Effector memory CD4-positive, alpha-beta T cell (primary cell): ENCODE results near the gene SERTAD3.
"Not testable (repeated sequence)": the region's sequence is repeated elsewhere in the genome, so short reads cannot be mapped to it uniquely, and the experiment has no call there.

Source experiments
- DNase-seq, 3 donors: peaks; one replicate each; pipeline ENCODE4 v3.0.0-alpha.2; 2020
- H3K27ac ChIP-seq: 2 replicates; pipeline ENCODE4 v1.7.0; 2013; ENCODE audit warnings: mild to moderate bottlenecking, low read length, moderate library complexity; ENCODE audit not compliant: insufficient read depth, poor library complexity, severe bottlenecking
- H3K27me3 ChIP-seq: replicated peaks from 2 replicates; pipeline ENCODE4 v1.7.0; 2013; ENCODE audit warnings: mild to moderate bottlenecking, low read length; ENCODE audit not compliant: insufficient read depth, control insufficient read depth, poor library complexity, severe bottlenecking
- H3K36me3 ChIP-seq: 2 replicates; pipeline ENCODE4 v1.7.0; 2013; ENCODE audit warnings: mild to moderate bottlenecking, low read length, moderate library complexity; ENCODE audit not compliant: control insufficient read depth, insufficient read depth
- H3K4me1 ChIP-seq: 2 replicates; pipeline ENCODE4 v1.7.0; 2013; ENCODE audit warnings: low read length, mild to moderate bottlenecking; ENCODE audit not compliant: control insufficient read depth, insufficient read depth, poor library complexity, severe bottlenecking
- H3K4me3 ChIP-seq: 2 replicates; pipeline ENCODE4 v1.7.0; 2013; ENCODE audit warnings: low read length, low read depth, mild to moderate bottlenecking; ENCODE audit not compliant: insufficient read depth, poor library complexity, severe bottlenecking
- H3K9me3 ChIP-seq: 2 replicates; pipeline ENCODE4 v1.7.0; 2013; ENCODE audit warnings: mild to moderate bottlenecking, low read length, moderate library complexity; ENCODE audit not compliant: control insufficient read depth
- total RNA-seq, 3 donors: gene quantifications; one replicate each; lab custom pipeline; 2026; lab: John Stamatoyannopoulos, UW

Gene SERTAD3, protein sequence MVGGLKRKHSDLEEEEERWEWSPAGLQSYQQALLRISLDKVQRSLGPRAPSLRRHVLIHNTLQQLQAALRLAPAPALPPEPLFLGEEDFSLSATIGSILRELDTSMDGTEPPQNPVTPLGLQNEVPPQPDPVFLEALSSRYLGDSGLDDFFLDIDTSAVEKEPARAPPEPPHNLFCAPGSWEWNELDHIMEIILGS
- total RNA-seq: 22.3 to 26.5 (median 24.2) reads per million in 3 donors

DNA sequence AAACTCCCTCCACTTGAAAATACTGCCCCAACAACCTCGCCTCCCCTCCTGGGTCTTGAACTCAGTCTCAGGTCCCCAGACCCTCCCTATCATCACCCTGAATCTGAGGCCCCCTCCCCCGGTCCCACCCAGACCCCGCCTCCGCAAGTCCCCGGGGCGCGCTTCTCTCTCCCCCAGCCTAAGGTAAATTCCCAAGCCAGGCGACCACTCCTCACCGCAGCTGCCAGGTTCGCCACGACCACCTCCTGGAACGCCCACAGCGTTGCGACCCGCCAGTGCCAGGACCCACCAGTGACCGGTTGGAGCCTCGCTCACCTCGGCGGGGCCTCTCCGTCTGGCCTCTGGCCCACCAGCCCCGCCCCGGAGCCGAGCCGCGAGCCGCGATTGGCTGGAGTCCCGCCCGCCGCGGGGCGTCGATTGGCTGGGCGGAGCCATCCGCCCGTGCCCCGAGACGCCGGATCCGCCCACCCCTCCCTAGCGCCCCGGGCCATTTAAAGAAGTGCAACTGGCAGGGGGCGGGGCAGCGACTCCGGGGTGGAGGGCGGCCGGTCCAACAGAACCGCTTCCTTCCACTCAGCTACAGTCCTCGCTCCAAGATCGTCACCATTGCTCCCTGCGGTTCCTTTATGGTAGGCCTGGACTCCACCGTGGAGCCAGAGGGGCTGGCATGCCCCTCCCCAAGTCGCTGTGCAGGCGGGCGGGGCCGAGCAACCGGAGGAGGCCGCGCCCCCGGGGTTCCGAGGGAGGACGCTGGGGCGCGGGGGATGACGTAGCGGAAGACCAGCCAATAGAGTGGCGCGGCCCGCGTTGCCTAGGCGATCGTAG lies at the start of gene SERTAD3:
Gene SERTAD3, minus strand, starts transcription at position 336 of the 825 bp plus-strand sequence. CDS start 2,255 bp downstream, outside the sequence.
- peaks cover 8% of the 10 kb centered on the region for H3K4me1 ChIP-seq
- H3K36me3 ChIP-seq: peaks cover 19% of the 10 kb centered on the region
- peak; percentile 91 to 95 (median 94) for DNase-seq
- peak within 1 kb of the TSS; percentile 81 for H3K27ac ChIP-seq
- H3K9me3 ChIP-seq: no peaks in the 10 kb centered on the region
- H3K4me3 ChIP-seq: peak within 1 kb of the TSS; percentile 73
- H3K27me3 ChIP-seq: no peaks in the 10 kb centered on the region

DNA sequence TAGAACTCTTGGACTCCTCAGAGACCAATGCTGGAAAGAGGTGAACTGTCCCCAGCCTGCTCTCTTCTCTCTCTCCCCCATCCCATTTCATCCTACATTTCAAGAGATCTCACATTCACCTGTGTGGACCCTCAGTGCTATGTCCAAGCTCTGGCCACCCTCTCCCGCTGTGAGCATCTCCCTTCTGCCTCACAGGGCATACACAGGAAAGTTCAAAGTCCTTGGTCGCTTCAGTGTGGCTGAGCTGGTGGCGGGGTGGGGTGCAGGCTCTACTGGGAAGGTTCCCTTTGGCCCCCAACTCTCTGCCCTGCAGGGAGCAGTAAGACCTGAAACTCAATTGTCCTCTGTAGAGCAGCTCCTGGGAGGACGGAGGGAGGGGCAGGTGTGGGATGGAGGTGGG lies 49.6 kb upstream of the SERTAD3 start:
- no peak for DNase-seq
- Histone ChIP-seq H3K27me3 (no peaks in the 10 kb centered on the region), H3K27ac (no peak overlapping the region), H3K4me1 (no peaks in the 10 kb centered on the region), H3K9me3 (no peaks in the 10 kb centered on the region), H3K4me3 (no peak overlapping the region), H3K36me3 (no peaks in the 10 kb centered on the region)

DNA sequence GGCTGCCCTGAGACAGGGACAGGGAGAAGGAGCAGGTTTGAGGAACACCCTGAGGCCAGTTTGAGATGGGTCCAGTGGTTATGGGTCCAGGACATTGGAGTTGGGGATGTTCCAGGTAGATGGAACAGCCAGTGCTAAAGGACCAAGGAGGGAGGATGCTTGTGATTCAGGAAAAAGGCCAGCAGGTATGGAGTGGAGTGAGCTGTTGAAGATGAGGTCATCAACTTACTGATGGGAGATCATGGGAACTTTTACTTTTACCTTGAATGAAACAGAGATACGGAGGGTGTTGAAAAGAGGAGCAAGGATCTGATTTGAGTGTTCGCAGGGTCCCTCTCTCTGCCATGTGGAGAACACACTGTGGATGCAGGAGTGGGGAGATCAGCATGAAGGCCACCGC lies 48.1 kb upstream of the SERTAD3 start:
- Histone ChIP-seq H3K36me3 (no peaks in the 10 kb centered on the region), H3K4me1 (no peaks in the 10 kb centered on the region), H3K27ac (no peak overlapping the region), H3K27me3 (no peaks in the 10 kb centered on the region), H3K4me3 (no peak overlapping the region), H3K9me3 (no peaks in the 10 kb centered on the region)
- no peak for DNase-seq

DNA sequence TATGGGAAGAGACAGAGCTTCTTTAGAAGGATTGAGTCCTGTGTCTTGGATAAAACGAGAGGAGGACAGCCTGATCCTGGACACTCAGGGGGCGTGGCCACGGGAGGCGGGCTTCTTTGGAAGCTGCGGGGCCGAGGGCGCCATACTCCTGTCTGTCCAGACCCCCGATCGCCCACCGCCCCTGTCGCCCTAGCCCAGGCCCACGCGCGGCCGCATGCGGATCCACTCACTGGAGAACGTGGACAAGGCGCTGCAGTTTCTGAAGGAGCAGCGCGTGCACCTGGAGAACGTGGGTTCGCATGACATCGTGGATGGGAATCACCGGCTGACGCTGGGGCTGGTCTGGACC lies 45.7 kb upstream of the SERTAD3 start:
- H3K36me3 ChIP-seq: no peaks in the 10 kb centered on the region
- H3K9me3 ChIP-seq: no peaks in the 10 kb centered on the region
- no peak overlapping the region for H3K27ac ChIP-seq
- no peak for DNase-seq
- no peaks in the 10 kb centered on the region for H3K4me1 ChIP-seq
- H3K27me3 ChIP-seq: peaks cover 5% of the 10 kb centered on the region
- no peak overlapping the region for H3K4me3 ChIP-seq

DNA sequence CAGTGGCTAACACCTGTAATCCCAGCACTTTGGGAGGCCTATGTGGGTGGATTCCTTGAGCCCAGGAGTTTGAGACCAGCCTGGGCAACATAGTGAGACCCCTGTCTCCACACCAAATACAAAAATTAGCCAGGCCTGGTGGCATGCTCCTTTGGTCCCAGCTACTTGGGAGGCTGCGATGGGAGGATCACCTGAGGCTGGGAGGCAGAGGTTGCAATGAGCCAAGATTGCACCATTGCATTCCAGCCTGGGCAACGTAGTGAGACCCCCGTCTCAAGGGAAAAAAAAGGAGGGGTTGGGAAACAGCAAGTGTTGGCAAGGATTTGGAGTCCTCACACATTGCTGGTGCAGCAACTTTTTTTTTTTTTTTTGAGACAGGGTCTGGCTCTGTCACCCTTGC lies 41.9 kb upstream of the SERTAD3 start:
- DNase-seq: no peak
- H3K27me3 ChIP-seq: peaks cover 5% of the 10 kb centered on the region
- no peaks in the 10 kb centered on the region for H3K36me3 ChIP-seq
- H3K9me3 ChIP-seq: no peaks in the 10 kb centered on the region
- no peak overlapping the region for H3K27ac ChIP-seq
- no peak overlapping the region for H3K4me3 ChIP-seq
- H3K4me1 ChIP-seq: no peaks in the 10 kb centered on the region

DNA sequence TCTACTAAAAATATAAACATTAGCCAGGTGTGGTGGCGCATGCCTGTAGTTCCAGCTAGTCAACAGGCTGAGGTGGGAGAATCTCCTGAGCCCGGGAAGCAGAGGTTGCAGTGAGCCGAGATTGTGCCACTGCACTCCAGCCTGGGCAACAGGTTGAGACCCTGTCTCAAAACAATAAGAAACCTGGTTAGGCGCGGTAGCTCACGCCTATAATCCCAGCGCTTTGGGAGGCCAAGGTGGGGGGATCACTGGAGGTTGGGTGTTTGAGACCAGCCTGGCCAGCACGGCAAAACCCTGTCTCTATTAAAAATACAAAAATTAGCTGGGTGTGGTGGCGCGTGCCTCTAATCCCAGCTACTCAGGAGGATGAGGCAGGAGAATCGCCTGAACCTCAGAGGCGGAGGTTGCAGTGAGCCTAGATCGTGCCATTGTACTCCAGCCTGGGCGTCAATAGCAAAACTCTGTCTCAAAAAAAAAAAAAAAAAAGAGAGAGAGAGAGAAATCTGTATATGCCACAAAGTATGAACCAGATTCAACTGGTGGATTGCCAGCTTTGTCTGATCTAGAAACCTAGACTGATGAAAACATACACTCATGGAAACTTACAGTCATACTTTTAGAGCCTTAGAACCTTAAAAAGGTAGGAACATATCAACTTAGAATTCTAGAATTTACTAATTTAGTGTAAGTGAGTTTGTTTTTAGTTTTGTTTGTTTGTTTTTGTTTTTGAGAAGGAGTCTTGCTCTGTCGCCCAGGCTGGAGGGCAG lies 31.9 kb upstream of the SERTAD3 start:
- not testable (repeated sequence) for DNase-seq, H3K36me3 ChIP-seq, H3K27ac ChIP-seq

DNA sequence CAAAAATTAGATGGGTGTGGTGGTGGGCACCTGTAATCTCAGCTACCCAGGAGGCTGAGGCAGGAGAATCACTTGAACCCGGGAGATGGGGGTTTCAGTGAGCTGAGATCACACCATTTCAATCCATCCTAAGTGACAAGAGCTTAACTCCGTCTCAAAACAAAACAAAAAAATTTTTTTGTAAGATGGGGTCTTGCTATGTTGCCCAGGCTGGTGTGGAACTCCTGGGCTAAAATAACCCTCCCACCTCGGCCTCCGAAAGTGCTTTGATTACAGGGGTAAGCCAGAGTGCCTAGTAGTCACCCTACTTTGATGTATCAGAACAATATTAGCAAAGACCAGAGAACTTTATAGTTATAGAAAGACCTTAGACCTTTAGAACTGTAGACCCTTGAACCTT lies 30.6 kb upstream of the SERTAD3 start:
- Histone ChIP-seq H3K27ac (no peak overlapping the region), H3K4me3 (no peak overlapping the region), H3K27me3 (no peaks in the 10 kb centered on the region), H3K9me3 (no peaks in the 10 kb centered on the region), H3K4me1 (no peaks in the 10 kb centered on the region), H3K36me3 (no peaks in the 10 kb centered on the region)
- DNase-seq: no peak

More for the DNA sequence above, 31.9 kb upstream of the SERTAD3 start:
- H3K4me1 ChIP-seq, H3K4me3 ChIP-seq, H3K27me3 ChIP-seq, H3K9me3 ChIP-seq: not testable (repeated sequence)

DNA sequence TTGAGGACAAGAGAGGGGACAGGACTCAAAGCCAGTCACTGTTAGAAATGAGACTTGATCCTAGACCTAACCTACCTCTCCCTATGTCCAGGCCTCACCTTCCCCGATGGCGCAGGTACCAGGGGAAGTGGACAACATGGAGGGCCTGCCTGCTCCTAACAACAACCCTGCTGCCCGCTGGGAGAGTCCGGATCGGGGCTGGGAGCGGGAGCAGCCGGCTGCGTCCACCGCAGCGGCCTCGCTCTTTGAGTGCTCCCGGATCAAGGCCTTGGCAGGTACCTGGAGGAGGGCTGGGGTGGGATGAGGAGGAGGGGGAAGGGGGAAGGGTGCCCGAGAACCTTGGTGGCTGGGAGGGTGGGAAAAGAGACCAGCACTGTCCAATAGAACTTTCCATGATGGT lies 28.4 kb upstream of the SERTAD3 start:
- no peaks in the 10 kb centered on the region for H3K36me3 ChIP-seq
- H3K9me3 ChIP-seq: no peaks in the 10 kb centered on the region
- no peak overlapping the region for H3K4me3 ChIP-seq
- H3K4me1 ChIP-seq: peaks cover under 1% of the 10 kb centered on the region
- DNase-seq: no peak
- no peak overlapping the region for H3K27ac ChIP-seq
- no peaks in the 10 kb centered on the region for H3K27me3 ChIP-seq

DNA sequence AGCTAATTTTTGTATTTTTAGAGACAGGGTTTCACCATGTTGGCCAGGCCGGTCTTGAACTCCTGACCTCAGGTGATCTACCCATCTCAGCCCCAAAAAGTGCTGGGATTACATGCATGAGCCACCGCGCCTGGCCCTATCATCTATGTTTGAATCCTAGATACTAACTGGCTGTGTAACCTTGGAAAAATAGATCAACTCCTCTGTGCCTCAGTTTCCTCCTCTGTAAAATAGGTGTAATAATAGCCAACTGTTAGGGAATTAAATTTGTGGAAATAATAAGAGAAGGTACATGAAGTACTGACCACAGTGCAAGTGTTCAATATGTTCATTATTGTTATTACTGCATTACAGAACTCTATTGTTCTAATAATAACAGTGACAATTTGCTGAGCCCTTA lies 27.0 kb upstream of the SERTAD3 start:
- Histone ChIP-seq H3K27me3 (no peaks in the 10 kb centered on the region), H3K36me3 (no peaks in the 10 kb centered on the region), H3K4me1 (peaks cover 10% of the 10 kb centered on the region), H3K9me3 (no peaks in the 10 kb centered on the region), H3K4me3 (no peak overlapping the region), H3K27ac (no peak overlapping the region)
- DNase-seq: no peak

DNA sequence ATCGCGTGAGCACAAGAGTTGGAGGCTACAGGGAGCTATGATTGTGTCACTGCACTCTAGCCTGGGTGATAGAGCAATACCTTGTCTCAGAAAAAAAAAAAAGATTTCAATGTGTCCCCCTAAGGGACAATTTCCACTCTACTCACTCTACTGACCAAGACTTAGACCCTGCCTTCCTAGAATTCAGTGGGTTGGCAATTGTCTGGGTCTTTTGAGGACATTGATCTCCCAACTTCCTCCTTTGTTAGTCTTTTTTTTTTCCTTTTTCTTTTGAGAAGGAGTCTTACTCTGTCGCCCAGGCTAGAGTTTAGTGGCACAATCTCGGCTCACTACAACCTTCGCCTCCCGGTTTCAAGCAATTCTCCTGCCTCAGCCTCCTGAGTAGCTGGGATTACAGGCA lies 24.9 kb upstream of the SERTAD3 start:
- H3K36me3 ChIP-seq: no peaks in the 10 kb centered on the region
- peaks cover 26% of the 10 kb centered on the region for H3K4me1 ChIP-seq
- no peak overlapping the region for H3K4me3 ChIP-seq
- no peaks in the 10 kb centered on the region for H3K9me3 ChIP-seq
- H3K27ac ChIP-seq: no peak overlapping the region
- no peak for DNase-seq
- H3K27me3 ChIP-seq: no peaks in the 10 kb centered on the region
